ENCODE results near the gene SEC14L5.
"Not testable (repeated sequence)": the region's sequence is repeated elsewhere in the genome, so short reads cannot be mapped to it uniquely, and the experiment has no call there.

Gene SEC14L5

GRCh38 chr16:5044581-5044980 lies 86.5 kb downstream of the SEC14L5 start:
- not testable (repeated sequence) for DNase-seq

GRCh38 chr16:5045499-5046115 lies 87.5 kb downstream of the SEC14L5 start:
- DNase-seq: no peak

- no peak for DNase-seq
Observed at GRCh38 chr16:5046914-5047313, 88.8 kb downstream of the SEC14L5 start.

GRCh38 chr16:5054876-5055865 lies 97.0 kb downstream of the SEC14L5 start:
- no peak for DNase-seq

GRCh38 chr16:5056352-5056751 lies 98.2 kb downstream of the SEC14L5 start:
- DNase-seq: no peak

GRCh38 chr16:5058476-5058875 lies 100.3 kb downstream of the SEC14L5 start:
- no peak for DNase-seq

GRCh38 chr16:5059386-5060072 lies 101.4 kb downstream of the SEC14L5 start:
- DNase-seq: no peak

GRCh38 chr16:5060073-5060641 lies 102.0 kb downstream of the SEC14L5 start:
- DNase-seq: no peak

- DNase-seq: no peak
Observed at GRCh38 chr16:5062051-5062450, 103.9 kb downstream of the SEC14L5 start.

- no peak for DNase-seq
Observed at GRCh38 chr16:5062790-5063765, 104.9 kb downstream of the SEC14L5 start.

- DNase-seq: no peak
Observed at GRCh38 chr16:5064915-5065314, 106.8 kb downstream of the SEC14L5 start.

GRCh38 chr16:5065326-5065725 lies 107.2 kb downstream of the SEC14L5 start:
- no peak for DNase-seq

- DNase-seq: no peak
Observed at GRCh38 chr16:5065813-5066212, 107.7 kb downstream of the SEC14L5 start, which contains the start of gene C16orf89. C16orf89 (minus strand) TSS chr16:5065956; CDS start chr16:5065908, 48 bp downstream.

- DNase-seq: no peak
Observed at GRCh38 chr16:5066511-5066910, 108.4 kb downstream of the SEC14L5 start.
